Neural progenitor cell (in vitro differentiated cells): Measurements from ENCODE around the gene NOL8.

Experiments used
- CTCF ChIP-seq: fragments of 200-600 bp; sonication (generic); IDR thresholded peaks from 2 replicates; pipeline ENCODE4 v1.5.1; 2017; ENCODE audit warnings: antibody characterized with exemption, mild to moderate bottlenecking
- EZH2 ChIP-seq: fragments of 200-600 bp; sonication (generic); IDR thresholded peaks from 2 replicates; pipeline ENCODE4 v1.6.1; 2017; ENCODE audit warnings: antibody characterized with exemption, mild to moderate bottlenecking, moderate library complexity

- no peak for TF ChIP-seq CTCF
- TF ChIP-seq EZH2 = no peak
Observed at GRCh38 chr9:92373167-92373566, 48.0 kb upstream of the NOL8 start.
